Mesendoderm (in vitro differentiated cells): Measurements from ENCODE around the gene BPIFB2.

Experiments used
- DNase-seq: peaks from one replicate; pipeline ENCODE4 v3.0.0; 2013
- H2AK5ac ChIP-seq: 2 replicates; pipeline ENCODE4 v1.6.1; 2013; ENCODE audit warnings: low read length, inconsistent platforms
- H2BK120ac ChIP-seq: 2 replicates; pipeline ENCODE4 v1.6.1; 2013; ENCODE audit warnings: low read depth, mild to moderate bottlenecking, low read length, moderate library complexity, mixed read lengths
- H2BK15ac ChIP-seq: replicated peaks from 2 replicates; pipeline ENCODE4 v1.6.1; 2013; ENCODE audit warnings: low read depth, mild to moderate bottlenecking, moderate library complexity
- H2BK5ac ChIP-seq: 2 replicates; pipeline ENCODE4 v1.6.1; 2013; ENCODE audit warnings: low read length, inconsistent platforms
- H3K18ac ChIP-seq: 2 replicates; pipeline ENCODE4 v1.6.1; 2013; ENCODE audit warnings: mild to moderate bottlenecking, low read length, mixed read lengths
- H3K23ac ChIP-seq: one replicate; pipeline ENCODE4 v1.6.1; 2013; ENCODE audit warnings: low read length
- H3K27ac ChIP-seq: 2 replicates; pipeline ENCODE4 v1.5.1; 2013; ENCODE audit warnings: low read depth, mild to moderate bottlenecking, inconsistent platforms, low read length, moderate library complexity
- H3K27me3 ChIP-seq: 2 replicates; pipeline ENCODE4 v1.6.1; 2013; ENCODE audit warnings: low read length, control low read depth, mild to moderate bottlenecking, inconsistent platforms; ENCODE audit not compliant: insufficient read depth, poor library complexity
- H3K36me3 ChIP-seq: 2 replicates; pipeline ENCODE4 v1.6.1; 2013; ENCODE audit warnings: low read length, inconsistent platforms; ENCODE audit not compliant: control insufficient read depth, insufficient read depth
- H3K4ac ChIP-seq: one replicate; pipeline ENCODE4 v1.6.1; 2013; ENCODE audit warnings: low read depth, mild to moderate bottlenecking, low read length, moderate library complexity
- H3K4me1 ChIP-seq: 2 replicates; pipeline ENCODE4 v1.6.1; 2013; ENCODE audit warnings: low read depth, low read length, inconsistent platforms; ENCODE audit not compliant: control insufficient read depth
- H3K4me2 ChIP-seq: 2 replicates; pipeline ENCODE4 v1.6.1; 2013; ENCODE audit warnings: low read length
- H3K4me3 ChIP-seq: 2 replicates; pipeline ENCODE4 v1.5.1; 2013; ENCODE audit warnings: mild to moderate bottlenecking, low read length
- H3K56ac ChIP-seq: one replicate; pipeline ENCODE4 v1.6.1; 2013; ENCODE audit warnings: low read length
- H3K79me1 ChIP-seq: 2 replicates; pipeline ENCODE4 v1.6.1; 2013; ENCODE audit warnings: low read length, inconsistent platforms
- H3K79me2 ChIP-seq: 2 replicates; pipeline ENCODE4 v1.6.1; 2013; ENCODE audit warnings: mild to moderate bottlenecking, low read length; ENCODE audit not compliant: control insufficient read depth, insufficient read depth
- H3K9ac ChIP-seq: 2 replicates; pipeline ENCODE4 v1.6.1; 2013; ENCODE audit warnings: low read length, inconsistent platforms
- H4K5ac ChIP-seq: one replicate; pipeline ENCODE4 v1.6.1; 2013; ENCODE audit warnings: low read length
- H4K8ac ChIP-seq: one replicate; pipeline ENCODE4 v1.6.1; 2013; ENCODE audit warnings: low read depth, mild to moderate bottlenecking, control low read depth, low read length, moderate library complexity
- WGBS: extraction: QIAGEN DNeasy Blood & Tissue Kit; methylation state at CpG from one replicate; pipeline ENCODE4 v1.1.7; 2013; ENCODE audit warnings: low lambda C conversion rate, missing lambda C conversion rate; ENCODE audit not compliant: insufficient coverage; ENCODE audit errors: extremely low coverage; 5-methylcytosine and 5-hydroxymethylcytosine counted together

The BPIFB2 gene

DNA sequence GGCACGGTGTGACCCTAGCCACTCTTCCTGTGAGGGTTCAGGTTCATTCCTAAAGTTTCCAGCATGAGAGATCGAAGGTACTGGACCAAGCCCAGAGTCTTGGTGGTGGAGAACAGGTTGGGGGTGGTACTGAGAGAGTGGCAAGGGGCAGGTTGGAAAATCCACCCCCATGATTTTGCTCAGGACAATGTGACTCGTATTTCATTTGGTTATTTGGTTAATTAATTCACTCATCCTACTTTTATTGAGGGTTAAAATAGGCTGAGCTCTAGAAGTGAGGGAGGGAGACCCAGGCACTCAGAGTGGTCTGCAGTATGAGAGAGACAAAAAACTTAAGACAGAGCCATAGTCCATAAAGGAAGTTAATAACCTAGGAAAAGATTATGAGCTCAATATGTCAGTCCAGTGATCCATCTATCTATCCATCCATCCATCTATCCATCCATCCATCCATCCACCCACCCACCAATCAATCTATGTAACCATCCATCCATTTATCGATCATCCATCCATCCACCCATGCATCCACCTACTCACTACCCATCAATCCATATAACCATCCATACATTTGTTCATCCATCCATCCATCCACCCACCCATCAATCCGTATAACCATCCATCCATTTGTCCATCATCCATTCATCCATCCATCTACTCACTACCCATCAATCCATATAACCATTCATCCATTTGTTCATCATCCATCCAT lies 17.3 kb downstream of the BPIFB2 start:
- Histone ChIP-seq H4K5ac (no peak overlapping the region), H3K27me3 (no peaks in the 10 kb centered on the region), H3K4ac (no peak overlapping the region), H2BK15ac (no peak overlapping the region), H2BK120ac (no peak overlapping the region), H2AK5ac (no peak overlapping the region), H3K9ac (no peak overlapping the region), H3K79me1 (no peaks in the 10 kb centered on the region), H4K8ac (no peak overlapping the region), H3K56ac (no peak overlapping the region), H3K4me1 (peaks cover 7% of the 10 kb centered on the region), H3K18ac (no peak overlapping the region), H3K79me2 (no peaks in the 10 kb centered on the region), H3K23ac (no peak overlapping the region), H3K4me3 (no peak overlapping the region), H3K27ac (no peak overlapping the region), H3K36me3 (no peaks in the 10 kb centered on the region), H2BK5ac (no peak overlapping the region), H3K4me2 (no peak overlapping the region)
- DNase-seq: no peak
- 100% methylated on average over 2 of the region's 5 CpGs for WGBS

GRCh38 chr20:33025318-33025876 lies 17.9 kb downstream of the BPIFB2 start:
- Histone ChIP-seq H3K27me3 (no peaks in the 10 kb centered on the region), H3K4me2 (no peak overlapping the region), H3K23ac (no peak overlapping the region), H3K56ac (no peak overlapping the region), H2BK5ac (no peak overlapping the region), H2AK5ac (no peak overlapping the region), H3K36me3 (no peaks in the 10 kb centered on the region), H3K18ac (no peak overlapping the region), H3K9ac (no peak overlapping the region), H3K79me1 (no peaks in the 10 kb centered on the region), H4K8ac (no peak overlapping the region), H3K4ac (no peak overlapping the region), H4K5ac (no peak overlapping the region), H3K4me1 (peaks cover 7% of the 10 kb centered on the region), H2BK120ac (no peak overlapping the region), H2BK15ac (no peak overlapping the region), H3K4me3 (no peak overlapping the region), H3K27ac (no peak overlapping the region), H3K79me2 (no peaks in the 10 kb centered on the region)
- 96% methylated on average over 8 of the region's 9 CpGs for WGBS
- no peak for DNase-seq

DNA sequence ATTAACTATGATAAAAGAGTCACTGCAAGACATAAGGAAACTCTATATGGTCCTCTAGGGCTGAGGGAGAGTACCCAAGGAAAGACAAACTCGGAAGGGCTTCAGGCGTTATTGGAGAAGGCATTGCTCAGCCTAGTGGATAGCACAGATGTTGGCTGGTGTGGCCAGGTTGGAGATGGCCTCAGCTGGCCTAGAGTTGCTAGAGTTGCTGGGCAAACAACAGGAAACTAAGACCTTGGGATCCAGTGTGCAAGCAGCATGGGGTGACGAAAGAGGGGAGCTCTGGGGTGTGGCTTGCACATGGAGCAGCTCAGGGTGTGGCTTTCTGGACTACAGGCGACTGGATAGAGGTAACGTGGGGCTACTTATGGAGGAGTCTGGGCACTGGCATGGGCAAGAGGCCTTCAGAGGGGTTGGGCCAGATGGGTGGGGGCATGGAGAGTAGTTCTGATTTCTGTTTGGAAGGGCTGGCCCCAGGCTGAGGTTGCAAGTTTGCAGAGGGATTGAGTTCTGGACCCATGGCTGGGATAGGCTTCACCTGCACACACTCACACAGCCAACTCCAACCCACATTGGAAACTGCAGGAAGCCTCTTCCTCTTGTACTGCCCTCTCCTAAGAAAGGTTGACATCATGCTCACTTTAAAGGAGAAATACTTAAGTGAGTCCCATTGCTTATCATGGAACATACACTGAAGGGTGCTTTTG lies 18.7 kb downstream of the BPIFB2 start:
- no peak overlapping the region for H2BK15ac ChIP-seq
- no peak overlapping the region for H2BK120ac ChIP-seq
- H3K23ac ChIP-seq: no peak overlapping the region
- DNase-seq: no peak
- no peak overlapping the region for H3K56ac ChIP-seq
- no peak overlapping the region for H3K27ac ChIP-seq
- H3K9ac ChIP-seq: no peak overlapping the region
- H3K79me1 ChIP-seq: no peaks in the 10 kb centered on the region
- H3K4me3 ChIP-seq: no peak overlapping the region
- H3K18ac ChIP-seq: no peak overlapping the region
- H3K27me3 ChIP-seq: no peaks in the 10 kb centered on the region
- H2BK5ac ChIP-seq: no peak overlapping the region
- no peaks in the 10 kb centered on the region for H3K36me3 ChIP-seq
- H4K8ac ChIP-seq: no peak overlapping the region
- H3K79me2 ChIP-seq: no peaks in the 10 kb centered on the region
- H3K4me2 ChIP-seq: no peak overlapping the region
- H3K4ac ChIP-seq: no peak overlapping the region
- no peak overlapping the region for H4K5ac ChIP-seq
- H2AK5ac ChIP-seq: no peak overlapping the region
- H3K4me1 ChIP-seq: peaks cover 7% of the 10 kb centered on the region
- WGBS: no CpG with 5 or more reads among the region's 5 CpGs

DNA sequence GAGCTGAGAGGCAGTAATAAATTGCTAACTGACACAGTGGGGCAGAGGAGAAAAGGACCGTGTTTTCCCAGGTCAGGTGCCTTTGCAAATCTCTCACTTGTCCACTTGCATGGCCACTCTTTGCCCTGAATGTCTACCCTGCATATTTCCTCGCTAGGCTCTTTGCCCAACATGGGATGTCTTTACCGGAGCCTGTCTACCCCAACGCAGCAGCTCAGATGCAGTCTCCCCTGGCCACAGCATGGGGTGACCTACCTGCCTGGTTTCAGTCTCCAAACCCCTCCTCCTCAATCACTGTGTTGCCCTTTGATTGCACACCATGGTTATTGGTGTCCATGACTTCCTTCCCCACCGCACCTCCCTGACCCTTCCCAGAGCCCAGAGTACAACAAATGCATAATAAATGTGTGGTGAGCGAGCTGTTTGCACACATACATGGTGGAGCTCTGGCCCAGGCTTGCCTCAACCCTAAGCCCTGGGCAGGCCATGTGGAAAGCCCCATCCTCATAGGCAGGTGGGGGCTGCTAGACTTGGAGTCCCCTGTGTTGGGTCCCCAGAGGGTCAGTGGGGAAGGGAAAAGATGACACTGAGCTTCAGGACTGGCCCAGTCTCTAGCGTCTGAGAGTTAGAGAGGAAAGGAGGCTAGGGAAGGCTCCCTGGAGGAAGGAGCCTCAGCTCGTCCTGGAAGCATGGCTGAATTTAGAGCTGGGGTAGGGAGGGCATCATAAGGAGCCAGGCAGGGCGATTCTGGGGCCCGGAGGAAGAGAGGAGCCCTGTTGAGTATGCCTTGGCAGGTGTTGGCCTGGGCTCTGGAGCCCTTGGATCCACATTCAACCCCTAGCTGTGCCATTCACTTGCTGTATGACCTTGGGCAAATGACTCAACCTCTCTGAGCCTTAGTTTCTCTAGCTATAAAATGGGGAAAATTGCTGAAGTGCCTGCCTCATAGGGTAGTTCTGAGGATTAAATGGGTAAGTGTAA lies 19.6 kb downstream of the BPIFB2 start:
- Histone ChIP-seq H3K27me3 (no peaks in the 10 kb centered on the region), H4K8ac (no peak overlapping the region), H2BK120ac (no peak overlapping the region), H3K4me3 (no peak overlapping the region), H3K18ac (no peak overlapping the region), H3K79me2 (no peaks in the 10 kb centered on the region), H2BK15ac (no peak overlapping the region), H3K4me2 (no peak overlapping the region), H3K56ac (no peak overlapping the region), H3K4ac (no peak overlapping the region), H3K36me3 (no peaks in the 10 kb centered on the region), H2BK5ac (no peak overlapping the region), H3K27ac (no peak overlapping the region), H3K79me1 (no peaks in the 10 kb centered on the region), H2AK5ac (no peak overlapping the region), H3K9ac (no peak overlapping the region), H3K23ac (no peak overlapping the region), H4K5ac (no peak overlapping the region), H3K4me1 (peaks cover 7% of the 10 kb centered on the region)
- no CpG with 5 or more reads among the region's 10 CpGs for WGBS
- no peak for DNase-seq

- Histone ChIP-seq H3K23ac (no peak overlapping the region), H3K18ac (no peak overlapping the region), H3K36me3 (no peaks in the 10 kb centered on the region), H4K8ac (no peak overlapping the region), H3K56ac (no peak overlapping the region), H2BK5ac (no peak overlapping the region), H3K27me3 (no peaks in the 10 kb centered on the region), H3K79me2 (no peaks in the 10 kb centered on the region), H2AK5ac (no peak overlapping the region), H3K4ac (no peak overlapping the region), H3K27ac (no peak overlapping the region), H3K4me1 (peaks cover 7% of the 10 kb centered on the region), H3K9ac (no peak overlapping the region), H3K4me2 (no peak overlapping the region), H3K79me1 (no peaks in the 10 kb centered on the region), H4K5ac (no peak overlapping the region), H3K4me3 (no peak overlapping the region), H2BK15ac (no peak overlapping the region), H2BK120ac (no peak overlapping the region)
- no peak for DNase-seq
- WGBS: no CpG with 5 or more reads among the region's 12 CpGs
Measured at GRCh38 chr20:33027769-33028751, 20.6 kb downstream of the BPIFB2 start.
